ENCODE measurements around the gene AFG1L.
"Not testable (repeated sequence)": the region's sequence is repeated elsewhere in the genome, so short reads cannot be mapped to it uniquely, and the experiment has no call there.

AFG1L gene

GRCh38 chr6:108526739-108527174 is 231.9 kb downstream of the AFG1L start:
- Histone ChIP-seq H3K9me3 (ENCODE audit: control insufficient read depth, low read length) (no peaks in the 10 kb centered on the region), H3K4me1 (ENCODE audit: control insufficient read depth, insufficient read depth, low read length) (peaks cover 10% of the 10 kb centered on the region), H3K27me3 (ENCODE audit: control insufficient read depth, insufficient read depth, low read length, poor library complexity, severe bottlenecking) (no peaks in the 10 kb centered on the region), H3K36me3 (ENCODE audit: control insufficient read depth, insufficient read depth, low read length) (no peaks in the 10 kb centered on the region), H3K4me3 (ENCODE audit: insufficient read depth, low read depth, low read length) (no peak overlapping the region), H3K27ac (ENCODE audit: insufficient read depth, low read depth, low read length, poor library complexity, severe bottlenecking) (no peak overlapping the region)
- 76 to 81% methylated on average over 7 of the region's 7 CpGs for WGBS, 2 experiments

DNA sequence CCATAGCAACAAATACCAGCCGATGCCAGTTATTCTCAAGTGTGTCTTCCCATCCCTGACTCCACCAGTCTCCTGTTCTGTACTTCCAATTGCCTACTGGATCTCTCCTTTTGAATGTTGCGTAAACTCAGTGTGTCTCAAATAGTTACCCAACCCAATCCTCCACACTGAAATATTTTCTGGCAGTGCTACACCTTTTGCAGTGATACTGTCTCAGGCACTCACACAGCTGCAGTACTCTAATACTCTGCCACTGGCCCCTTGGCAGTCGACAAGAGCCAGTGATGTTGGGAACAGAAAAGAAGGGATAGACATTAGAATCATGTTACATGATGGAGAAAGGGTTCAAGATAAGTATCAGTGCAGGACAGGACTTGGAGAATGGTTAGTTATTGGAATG is 234.0 kb downstream of the AFG1L start:
- no peaks in the 10 kb centered on the region for H3K9me3 ChIP-seq (ENCODE audit: control insufficient read depth, low read length)
- WGBS, 2 experiments = 73 to 78% methylated on average over 3 of the region's 3 CpGs

GRCh38 chr6:108531332-108531731 is 236.5 kb downstream of the AFG1L start:
- H3K27me3 ChIP-seq (ENCODE audit: control insufficient read depth, insufficient read depth, low read length, poor library complexity, severe bottlenecking) = no peaks in the 10 kb centered on the region
- H3K27ac ChIP-seq (ENCODE audit: insufficient read depth, low read depth, low read length, poor library complexity, severe bottlenecking) = no peak overlapping the region
- no peak overlapping the region for H3K4me3 ChIP-seq (ENCODE audit: insufficient read depth, low read depth, low read length)
- 95 to 100% methylated on average over 1 of the region's 1 CpG for WGBS, 2 experiments
- H3K9me3 ChIP-seq (ENCODE audit: control insufficient read depth, low read length) = no peaks in the 10 kb centered on the region
- no peaks in the 10 kb centered on the region for H3K4me1 ChIP-seq (ENCODE audit: control insufficient read depth, insufficient read depth, low read length)
- H3K36me3 ChIP-seq (ENCODE audit: control insufficient read depth, insufficient read depth, low read length) = no peaks in the 10 kb centered on the region

More for the DNA sequence above, 234.0 kb downstream of the AFG1L start:
- H3K4me1 ChIP-seq (ENCODE audit: control insufficient read depth, insufficient read depth, low read length) = peaks cover 10% of the 10 kb centered on the region
- no peaks in the 10 kb centered on the region for H3K36me3 ChIP-seq (ENCODE audit: control insufficient read depth, insufficient read depth, low read length)
- no peaks in the 10 kb centered on the region for H3K27me3 ChIP-seq (ENCODE audit: control insufficient read depth, insufficient read depth, low read length, poor library complexity, severe bottlenecking)
- no peak overlapping the region for H3K4me3 ChIP-seq (ENCODE audit: insufficient read depth, low read depth, low read length)
- no peak overlapping the region for H3K27ac ChIP-seq (ENCODE audit: insufficient read depth, low read depth, low read length, poor library complexity, severe bottlenecking)

- H3K4me3 ChIP-seq (ENCODE audit: insufficient read depth, low read depth, low read length) = no peak overlapping the region
- H3K27me3 ChIP-seq (ENCODE audit: control insufficient read depth, insufficient read depth, low read length, poor library complexity, severe bottlenecking) = no peaks in the 10 kb centered on the region
- no peak overlapping the region for H3K27ac ChIP-seq (ENCODE audit: insufficient read depth, low read depth, low read length, poor library complexity, severe bottlenecking)
- H3K36me3 ChIP-seq (ENCODE audit: control insufficient read depth, insufficient read depth, low read length) = no peaks in the 10 kb centered on the region
- H3K4me1 ChIP-seq (ENCODE audit: control insufficient read depth, insufficient read depth, low read length) = no peaks in the 10 kb centered on the region
- H3K9me3 ChIP-seq (ENCODE audit: control insufficient read depth, low read length) = no peaks in the 10 kb centered on the region
- WGBS, 2 experiments = 94 to 95% methylated on average over 11 of the region's 11 CpGs
Measured at GRCh38 chr6:108535114-108535742, 240.4 kb downstream of the AFG1L start.

DNA sequence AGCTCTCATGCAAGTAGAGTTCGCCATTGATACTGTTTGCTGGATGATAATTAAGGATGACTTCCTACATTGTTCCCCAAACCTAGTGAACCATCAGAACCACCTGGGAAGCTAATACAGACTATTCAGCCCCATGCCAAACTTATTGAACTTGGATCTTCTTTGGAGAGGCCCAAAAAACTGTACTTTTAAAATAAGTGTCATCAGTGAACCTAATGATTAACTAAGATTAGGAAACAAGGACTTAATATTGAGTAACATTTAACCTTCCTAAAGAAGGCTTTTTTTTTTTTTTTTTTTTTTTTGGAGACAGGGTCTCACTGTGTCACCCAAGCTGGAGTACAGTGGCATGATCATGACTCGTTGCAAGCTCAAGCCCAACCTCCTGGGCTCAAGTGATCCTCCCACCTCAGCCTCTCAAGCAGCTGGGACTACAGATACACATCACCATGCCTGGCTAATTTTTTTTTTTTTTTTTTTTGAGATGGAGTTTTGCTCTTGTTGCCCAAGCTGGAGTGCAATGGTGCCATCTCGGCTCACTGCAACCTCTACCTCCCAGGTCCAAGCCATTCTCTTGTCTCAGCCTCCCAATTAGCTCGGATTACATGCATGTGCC is 241.2 kb downstream of the AFG1L start:
- not testable (repeated sequence) for H3K4me3 ChIP-seq (ENCODE audit: insufficient read depth, low read depth, low read length); H3K27me3 ChIP-seq (ENCODE audit: control insufficient read depth, insufficient read depth, low read length, poor library complexity, severe bottlenecking); H3K4me1 ChIP-seq (ENCODE audit: control insufficient read depth, insufficient read depth, low read length); H3K27ac ChIP-seq (ENCODE audit: insufficient read depth, low read depth, low read length, poor library complexity, severe bottlenecking); H3K36me3 ChIP-seq (ENCODE audit: control insufficient read depth, insufficient read depth, low read length); H3K9me3 ChIP-seq (ENCODE audit: control insufficient read depth, low read length)
- WGBS, 2 experiments = 89 to 91% methylated on average over 4 of the region's 4 CpGs

GRCh38 chr6:108541843-108542759 is 247.2 kb downstream of the AFG1L start:
- 38 to 46% methylated on average over 4 to 5 of the region's 5 CpGs for WGBS, 2 experiments
- Histone ChIP-seq H3K27ac (ENCODE audit: insufficient read depth, low read depth, low read length, poor library complexity, severe bottlenecking) (no peak overlapping the region), H3K36me3 (ENCODE audit: control insufficient read depth, insufficient read depth, low read length) (no peaks in the 10 kb centered on the region), H3K27me3 (ENCODE audit: control insufficient read depth, insufficient read depth, low read length, poor library complexity, severe bottlenecking) (no peaks in the 10 kb centered on the region), H3K9me3 (ENCODE audit: control insufficient read depth, low read length) (no peaks in the 10 kb centered on the region), H3K4me1 (ENCODE audit: control insufficient read depth, insufficient read depth, low read length) (no peaks in the 10 kb centered on the region), H3K4me3 (ENCODE audit: insufficient read depth, low read depth, low read length) (no peak overlapping the region)

DNA sequence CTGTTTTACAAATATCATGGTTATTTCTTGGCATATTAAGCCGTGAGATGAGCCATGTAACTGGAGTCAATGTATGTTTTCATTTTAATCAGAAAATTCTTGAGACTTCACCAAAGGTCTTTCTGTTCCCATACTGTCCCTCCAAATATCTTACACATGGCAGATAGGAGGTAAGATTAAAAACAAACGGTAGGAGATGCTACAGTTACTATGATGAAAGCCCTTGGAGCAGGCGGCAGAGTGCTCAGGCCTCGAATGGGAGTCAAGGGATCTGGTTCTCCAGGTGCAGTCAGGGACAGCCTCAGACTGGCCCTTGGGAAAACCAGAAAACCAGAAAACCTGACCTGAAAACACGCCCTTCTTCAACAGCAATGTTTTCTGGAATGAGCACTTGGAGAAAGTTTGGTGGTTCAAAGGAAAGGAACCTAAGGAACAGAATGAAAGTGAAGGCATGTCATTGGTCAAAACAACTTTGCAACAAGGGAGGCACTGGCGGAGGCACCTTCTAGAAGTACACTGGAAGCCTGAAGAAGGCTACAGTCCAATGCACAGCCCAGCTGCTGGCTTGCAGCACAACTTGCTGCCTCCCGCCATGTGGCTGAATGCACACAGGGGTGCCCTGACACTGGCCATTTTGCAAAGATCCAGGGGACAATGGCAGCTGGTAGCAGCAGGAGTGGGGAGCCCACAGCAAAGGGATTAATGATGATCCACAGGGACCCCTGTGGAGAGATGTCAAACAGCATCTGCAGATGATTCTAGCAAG is 248.5 kb downstream of the AFG1L start:
- Histone ChIP-seq H3K36me3 (ENCODE audit: control insufficient read depth, insufficient read depth, low read length) (no peaks in the 10 kb centered on the region), H3K27me3 (ENCODE audit: control insufficient read depth, insufficient read depth, low read length, poor library complexity, severe bottlenecking) (no peaks in the 10 kb centered on the region), H3K4me1 (ENCODE audit: control insufficient read depth, insufficient read depth, low read length) (no peaks in the 10 kb centered on the region), H3K4me3 (ENCODE audit: insufficient read depth, low read depth, low read length) (no peak overlapping the region), H3K27ac (ENCODE audit: insufficient read depth, low read depth, low read length, poor library complexity, severe bottlenecking) (no peak overlapping the region), H3K9me3 (ENCODE audit: control insufficient read depth, low read length) (no peaks in the 10 kb centered on the region)
- 85 to 93% methylated on average over 7 of the region's 7 CpGs for WGBS, 2 experiments

DNA sequence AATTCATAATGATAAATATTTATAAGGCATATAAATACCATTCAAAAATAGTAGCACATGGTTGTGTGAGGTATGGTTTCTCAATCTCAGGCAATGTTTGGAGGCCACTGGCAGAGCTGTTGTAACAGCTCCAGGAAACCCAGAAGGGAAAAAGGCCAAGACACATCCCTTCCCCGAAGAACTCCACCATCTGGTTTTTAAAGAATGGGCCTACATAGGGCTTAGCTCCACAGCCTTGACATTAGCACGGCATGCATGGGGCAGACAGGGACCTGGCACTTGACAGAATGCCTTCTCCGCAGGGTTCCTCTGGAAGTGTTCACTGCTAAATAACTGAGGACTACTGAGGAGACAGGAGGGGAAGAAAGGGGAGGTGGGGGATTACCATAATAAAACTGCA is 249.8 kb downstream of the AFG1L start:
- Histone ChIP-seq H3K27me3 (ENCODE audit: control insufficient read depth, insufficient read depth, low read length, poor library complexity, severe bottlenecking) (no peaks in the 10 kb centered on the region), H3K27ac (ENCODE audit: insufficient read depth, low read depth, low read length, poor library complexity, severe bottlenecking) (no peak overlapping the region), H3K4me3 (ENCODE audit: insufficient read depth, low read depth, low read length) (no peak overlapping the region), H3K9me3 (ENCODE audit: control insufficient read depth, low read length) (no peaks in the 10 kb centered on the region), H3K36me3 (ENCODE audit: control insufficient read depth, insufficient read depth, low read length) (no peaks in the 10 kb centered on the region), H3K4me1 (ENCODE audit: control insufficient read depth, insufficient read depth, low read length) (no peaks in the 10 kb centered on the region)
- WGBS, 2 experiments = 61 to 76% methylated on average over 3 of the region's 3 CpGs

- Histone ChIP-seq H3K27me3 (ENCODE audit: control insufficient read depth, insufficient read depth, low read length, poor library complexity, severe bottlenecking) (no peaks in the 10 kb centered on the region), H3K4me1 (ENCODE audit: control insufficient read depth, insufficient read depth, low read length) (no peaks in the 10 kb centered on the region), H3K36me3 (ENCODE audit: control insufficient read depth, insufficient read depth, low read length) (no peaks in the 10 kb centered on the region), H3K4me3 (ENCODE audit: insufficient read depth, low read depth, low read length) (no peak overlapping the region), H3K9me3 (ENCODE audit: control insufficient read depth, low read length) (no peaks in the 10 kb centered on the region), H3K27ac (ENCODE audit: insufficient read depth, low read depth, low read length, poor library complexity, severe bottlenecking) (no peak overlapping the region)
- WGBS, 2 experiments = 89 to 90% methylated on average over 6 of the region's 6 CpGs
Measured at GRCh38 chr6:108546079-108547049, 251.5 kb downstream of the AFG1L start.
